HCT116 (cell line): ENCODE measurements around the gene EEF2. TPM values are rescaled to one million over a fixed set of nuclear protein-coding genes. Genes with fewer than 3 reads are reported as not detected.

ENCODE experiments used
- ATAC-seq: fragments of 200-7000 bp; cut with Tn5 transposase; 2 replicates; pipeline ENCODE4 v1.9.1; 2020; ENCODE audit warnings: mild to moderate bottlenecking, moderate library complexity
- BruUV-seq: library from RNA; stranded (reverse); fragments of 400-500 nt; replicated peaks from 2 replicates; lab custom pipeline; 2021; lab: Mats Ljungman, UMichigan
- CTCF ChIA-PET: fragments of 300-600 bp; sonication (Branson Sonifier 250); formaldehyde crosslinking; loops from one replicate; lab custom pipeline; 2021; ENCODE audit warnings: antibody characterized with exemption; lab: Charles Lee
- POLR2A ChIA-PET: fragments of 300-600, 350-600 bp; sonication (Branson Sonifier 250); formaldehyde crosslinking; loops from one replicate; lab custom pipeline; 2021; ENCODE audit warnings: antibody characterized with exemption; lab: Charles Lee
- RAD21 ChIA-PET, 2 experiments: fragments of 300-600 bp; sonication (Branson Sonifier 250); formaldehyde crosslinking; loops; one replicate each; lab custom pipeline; 2023; ENCODE audit warnings: low total read pairs in 2 of 2; ENCODE audit not compliant: uncharacterized antibody in 2 of 2, unreplicated experiment in 2 of 2, low non-redundant PET in 1 of 2; lab: Charles Lee
- DNase-seq: peaks from one replicate; pipeline ENCODE4 v3.0.0-alpha.2; 2010; ENCODE audit warnings: low read depth, low spot score
- H2AFZ ChIP-seq: fragments of 200-600 bp; shearing (Covaris generic), sonication (generic); 2 replicates; pipeline ENCODE4 v1.6.1; 2017; ENCODE audit warnings: low read depth, mixed run types, mixed read lengths, antibody characterized with exemption, low read length; ENCODE audit not compliant: poor library complexity, severe bottlenecking
- H3K27ac ChIP-seq: 2 replicates; pipeline ENCODE4 v1.5.1; 2012; ENCODE audit warnings: low read depth, low read length
- H3K27me3 ChIP-seq: fragments of 200-600 bp; sonication (generic); 2 replicates; pipeline ENCODE4 v1.6.1; 2016; ENCODE audit warnings: mixed run types, low read length, mixed read lengths; ENCODE audit not compliant: insufficient read depth
- H3K36me3 ChIP-seq, 2 experiments: fragments of 200-500 bp in 1 of 2; fragments of 200-600 bp in 1 of 2; sonication (Bioruptor generic) in 1 of 2; sonication (generic) in 1 of 2; 2 replicates each; pipeline versions ENCODE4 v1.5.1 to v1.6.1; 2014 to 2016; ENCODE audit warnings: low read length in 2 of 2, inconsistent platforms in 1 of 2, mixed read lengths in 1 of 2, mixed run types in 1 of 2; ENCODE audit not compliant: insufficient read depth in 2 of 2, control insufficient read depth in 1 of 2
- H3K4me1 ChIP-seq, 2 experiments: fragments of 200-600 bp in 1 of 2; sonication (generic) in 1 of 2; 2 replicates each; pipeline versions ENCODE4 v1.5.1 to v1.6.1; 2012 to 2017; ENCODE audit warnings: low read length in 2 of 2, inconsistent platforms in 1 of 2, mild to moderate bottlenecking in 1 of 2, mixed read lengths in 1 of 2, mixed run types in 1 of 2, moderate library complexity in 1 of 2; ENCODE audit not compliant: insufficient read depth in 2 of 2, control insufficient read depth in 1 of 2
- H3K4me2 ChIP-seq: fragments of 200-600 bp; sonication (generic); 2 replicates; pipeline ENCODE4 v1.6.1; 2017; ENCODE audit warnings: mixed run types, low read length, mixed read lengths
- H3K4me3 ChIP-seq, 2 experiments: fragments of 200-600 bp in 1 of 2; sonication (generic) in 1 of 2; replicated peaks in 1 of 2; 2 replicates each; pipeline ENCODE4 v1.5.1; 2011 to 2016; ENCODE audit warnings: low read length in 2 of 2, control low read depth in 1 of 2, low read depth in 1 of 2, mild to moderate bottlenecking in 1 of 2, mixed read lengths in 1 of 2, mixed run types in 1 of 2
- H3K79me2 ChIP-seq: fragments of 200-600 bp; sonication (generic); 2 replicates; pipeline ENCODE4 v1.6.1; 2017; ENCODE audit warnings: mild to moderate bottlenecking, mixed run types, low read length, moderate library complexity, mixed read lengths; ENCODE audit not compliant: insufficient read depth
- H3K9ac ChIP-seq: fragments of 200-600 bp; sonication (generic); 2 replicates; pipeline ENCODE4 v1.6.1; 2016; ENCODE audit warnings: low read length, mixed read lengths
- H3K9me2 ChIP-seq: fragments of 200-600 bp; sonication (generic), shearing (Covaris generic); 2 replicates; pipeline ENCODE4 v1.6.1; 2017; ENCODE audit warnings: mixed run types, mild to moderate bottlenecking, moderate library complexity; ENCODE audit not compliant: insufficient read depth
- H3K9me3 ChIP-seq, 2 experiments: fragments of 200-500 bp in 1 of 2; fragments of 200-600 bp in 1 of 2; sonication (Bioruptor generic) in 1 of 2; sonication (generic) in 1 of 2; 2 replicates each; pipeline ENCODE4 v1.6.1; 2014 to 2017; ENCODE audit warnings: low read length in 2 of 2, mixed read lengths in 2 of 2, inconsistent platforms in 1 of 2, low read depth in 1 of 2, mild to moderate bottlenecking in 1 of 2, mixed run types in 1 of 2, moderate library complexity in 1 of 2; ENCODE audit not compliant: control insufficient read depth in 1 of 2, insufficient read depth in 1 of 2
- H4K20me1 ChIP-seq: fragments of 200-600 bp; sonication (generic), shearing (Covaris generic); 2 replicates; pipeline ENCODE4 v1.6.1; 2017; ENCODE audit warnings: mixed run types, mild to moderate bottlenecking, moderate library complexity; ENCODE audit not compliant: insufficient read depth
- CEBPB ChIP-seq: IDR thresholded peaks from 2 replicates; pipeline ENCODE4 v1.6.1; 2012; ENCODE audit warnings: low read depth
- EGR1 ChIP-seq: IDR thresholded peaks from 2 replicates; pipeline ENCODE4 v1.6.1; 2012; ENCODE audit warnings: low read depth
- ELF1 ChIP-seq: IDR thresholded peaks from 2 replicates; pipeline ENCODE4 v1.6.1; 2012; ENCODE audit warnings: low read depth, borderline replicate concordance
- EZH2 ChIP-seq: fragments of 200-600 bp; sonication (generic); IDR thresholded peaks from 2 replicates; pipeline ENCODE4 v1.6.1; 2017; ENCODE audit warnings: antibody characterized with exemption, mixed run types
- EZH2phosphoT487 ChIP-seq: fragments of 200-600 bp; IDR thresholded peaks from 2 replicates; pipeline ENCODE4 v1.6.1; 2018; ENCODE audit warnings: antibody characterized with exemption, borderline replicate concordance
- FOSL1 ChIP-seq: IDR thresholded peaks from 2 replicates; pipeline ENCODE4 v1.6.1; 2012; ENCODE audit warnings: low read depth
- JUND ChIP-seq: IDR thresholded peaks from 2 replicates; pipeline ENCODE4 v1.6.1; 2012
- POLR2A ChIP-seq: IDR thresholded peaks from 2 replicates; pipeline ENCODE4 v1.7.0; 2011; ENCODE audit warnings: borderline replicate concordance; ENCODE audit not compliant: insufficient read depth, insufficient read length; ENCODE audit errors: extremely low read depth
- POLR2AphosphoS5 ChIP-seq: IDR thresholded peaks from 2 replicates; pipeline ENCODE4 v1.6.1; 2011; ENCODE audit warnings: mild to moderate bottlenecking, low read depth, low read length, moderate library complexity
- RAD21 ChIP-seq: IDR thresholded peaks from 2 replicates; pipeline ENCODE4 v1.6.1; 2012; ENCODE audit warnings: low read depth, mild to moderate bottlenecking
- YY1 ChIP-seq: IDR thresholded peaks from 2 replicates; pipeline ENCODE4 v1.6.1; 2011; ENCODE audit warnings: low read length, low read depth, moderate library complexity, mild to moderate bottlenecking; ENCODE audit not compliant: insufficient replicate concordance; ENCODE audit errors: extremely low read depth
- ZFX ChIP-seq: fragments of 450-650 bp; IDR thresholded peaks from 2 replicates; pipeline ENCODE4 v1.6.1; 2017
- intact Hi-C: fragments of 100-400 bp; cut with micrococcal nuclease; formaldehyde crosslinking; loops from 2 replicates; pipeline ENCODE4 v1.10.0; 2022
- total RNA-seq: library from RNA; stranded (reverse); gene quantifications from one replicate; pipeline ENCODE4 v1.2.1, GENCODE V29; 2021; ENCODE audit not compliant: unreplicated experiment
- TF ChIP-seq, protein P1 (sequence below): IDR thresholded peaks from 2 replicates; pipeline ENCODE4 v1.6.1; 2011; ENCODE audit warnings: mild to moderate bottlenecking, low read length, moderate library complexity; ENCODE audit not compliant: insufficient replicate concordance; ENCODE audit errors: extremely low read depth
- TF ChIP-seq, protein P2 (sequence below): IDR thresholded peaks from 2 replicates; pipeline ENCODE4 v1.6.1; 2012
- TF ChIP-seq, protein P3 (sequence below), 3 experiments: fragments of 200-600 bp in 1 of 3; sonication (generic) in 1 of 3; IDR thresholded peaks in 2 of 3; conservative IDR thresholded peaks in 1 of 3; 2 replicates each; pipeline ENCODE4 v1.5.1; 2012 to 2017; ENCODE audit warnings: low read depth in 2 of 3, low read length in 2 of 3, antibody characterized with exemption in 1 of 3, borderline replicate concordance in 1 of 3, control low read depth in 1 of 3, mild to moderate bottlenecking in 1 of 3, mixed read lengths in 1 of 3, mixed run types in 1 of 3, moderate library complexity in 1 of 3; ENCODE audit not compliant: insufficient read depth in 1 of 3

The EEF2 gene
- total RNA-seq, 1 experiment from 2014 or later: 3,796 TPM

DNA sequence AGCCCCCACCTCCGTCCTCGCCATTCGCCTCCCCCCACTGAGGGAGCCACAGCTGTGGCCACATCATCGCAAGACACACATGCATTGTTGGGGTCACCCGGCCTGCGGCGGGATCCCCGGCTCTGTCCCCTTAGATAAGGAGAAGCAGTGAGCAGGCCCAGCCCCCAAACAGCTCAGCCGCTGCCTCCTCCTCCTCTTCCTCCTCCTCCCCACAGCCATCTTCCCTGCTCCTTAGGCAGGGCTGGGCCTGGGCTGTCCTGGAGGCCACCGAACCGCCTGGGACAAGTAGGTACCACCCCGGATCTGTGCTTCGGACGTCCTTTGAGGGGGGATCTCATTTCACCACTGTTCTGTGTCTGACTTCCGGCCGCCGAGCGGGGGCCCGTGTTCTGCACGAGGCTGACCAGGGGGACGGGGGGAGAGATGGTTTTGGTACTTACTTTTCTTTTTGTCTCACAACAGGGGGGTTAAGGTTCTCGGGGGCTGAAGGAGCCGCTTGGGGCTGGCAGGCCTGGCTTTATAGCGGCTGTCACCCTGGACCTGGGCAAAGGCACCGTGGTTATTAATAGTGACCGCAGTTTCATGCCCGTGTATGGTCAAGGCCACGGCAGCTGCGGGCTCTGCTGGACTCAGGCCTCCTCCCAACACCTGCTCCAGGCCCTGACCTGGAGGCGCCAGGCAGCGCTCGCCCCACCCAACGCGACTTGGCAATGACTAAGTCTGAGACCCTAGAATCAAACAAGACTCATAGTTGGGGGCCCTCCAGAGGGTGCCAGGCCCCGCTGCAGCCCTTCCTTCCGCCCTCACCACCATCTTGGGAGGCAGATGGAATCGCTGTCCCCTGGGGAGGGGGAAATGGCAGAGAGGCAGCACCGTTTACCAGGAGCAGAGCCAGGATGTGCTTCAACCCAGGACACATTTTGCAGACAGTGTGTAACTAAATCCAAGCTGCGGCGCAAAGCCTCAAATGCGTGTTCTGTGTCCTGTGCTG is 34.1 kb downstream of the EEF2 start:
- RAD21 ChIA-PET: no interaction called here
- no peak overlapping the region for H2AFZ ChIP-seq
- no peak overlapping the region for H3K4me2 ChIP-seq
- no peak overlapping the region for H3K4me3 ChIP-seq
- intact Hi-C loops: no loop called here
- no peaks in the 10 kb centered on the region for H3K9me2 ChIP-seq
- H4K20me1 ChIP-seq: no peaks in the 10 kb centered on the region
- H3K4me1 ChIP-seq: peaks cover 2 to 13% of the 10 kb centered on the region in 2 experiments; a peak in 1 of 4 replicates
- no peak for ATAC-seq
- CTCF ChIA-PET: no interaction called here
- POLR2A ChIA-PET: no interaction called here
- H3K27me3 ChIP-seq: no peaks in the 10 kb centered on the region
- no peaks in the 10 kb centered on the region for H3K9me3 ChIP-seq
- no TSS peak for BruUV-seq
- H3K79me2 ChIP-seq: no peaks in the 10 kb centered on the region
- DNase-seq: no peak
- no peak overlapping the region for H3K27ac ChIP-seq
- TF ChIP-seq, protein P1, sequence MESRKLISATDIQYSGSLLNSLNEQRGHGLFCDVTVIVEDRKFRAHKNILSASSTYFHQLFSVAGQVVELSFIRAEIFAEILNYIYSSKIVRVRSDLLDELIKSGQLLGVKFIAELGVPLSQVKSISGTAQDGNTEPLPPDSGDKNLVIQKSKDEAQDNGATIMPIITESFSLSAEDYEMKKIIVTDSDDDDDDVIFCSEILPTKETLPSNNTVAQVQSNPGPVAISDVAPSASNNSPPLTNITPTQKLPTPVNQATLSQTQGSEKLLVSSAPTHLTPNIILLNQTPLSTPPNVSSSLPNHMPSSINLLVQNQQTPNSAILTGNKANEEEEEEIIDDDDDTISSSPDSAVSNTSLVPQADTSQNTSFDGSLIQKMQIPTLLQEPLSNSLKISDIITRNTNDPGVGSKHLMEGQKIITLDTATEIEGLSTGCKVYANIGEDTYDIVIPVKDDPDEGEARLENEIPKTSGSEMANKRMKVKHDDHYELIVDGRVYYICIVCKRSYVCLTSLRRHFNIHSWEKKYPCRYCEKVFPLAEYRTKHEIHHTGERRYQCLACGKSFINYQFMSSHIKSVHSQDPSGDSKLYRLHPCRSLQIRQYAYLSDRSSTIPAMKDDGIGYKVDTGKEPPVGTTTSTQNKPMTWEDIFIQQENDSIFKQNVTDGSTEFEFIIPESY: no peak
- TF ChIP-seq FOSL1: no peak
- no peak for TF ChIP-seq POLR2AphosphoS5
- no peak for TF ChIP-seq JUND
- TF ChIP-seq YY1: no peak
- no peak for TF ChIP-seq ELF1
- no peak for TF ChIP-seq ZFX
- TF ChIP-seq, protein P2, sequence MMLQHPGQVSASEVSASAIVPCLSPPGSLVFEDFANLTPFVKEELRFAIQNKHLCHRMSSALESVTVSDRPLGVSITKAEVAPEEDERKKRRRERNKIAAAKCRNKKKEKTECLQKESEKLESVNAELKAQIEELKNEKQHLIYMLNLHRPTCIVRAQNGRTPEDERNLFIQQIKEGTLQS: no peak
- no peak for TF ChIP-seq EZH2
- TF ChIP-seq RAD21: no peak
- TF ChIP-seq CEBPB: no peak
- TF ChIP-seq, protein P3, sequence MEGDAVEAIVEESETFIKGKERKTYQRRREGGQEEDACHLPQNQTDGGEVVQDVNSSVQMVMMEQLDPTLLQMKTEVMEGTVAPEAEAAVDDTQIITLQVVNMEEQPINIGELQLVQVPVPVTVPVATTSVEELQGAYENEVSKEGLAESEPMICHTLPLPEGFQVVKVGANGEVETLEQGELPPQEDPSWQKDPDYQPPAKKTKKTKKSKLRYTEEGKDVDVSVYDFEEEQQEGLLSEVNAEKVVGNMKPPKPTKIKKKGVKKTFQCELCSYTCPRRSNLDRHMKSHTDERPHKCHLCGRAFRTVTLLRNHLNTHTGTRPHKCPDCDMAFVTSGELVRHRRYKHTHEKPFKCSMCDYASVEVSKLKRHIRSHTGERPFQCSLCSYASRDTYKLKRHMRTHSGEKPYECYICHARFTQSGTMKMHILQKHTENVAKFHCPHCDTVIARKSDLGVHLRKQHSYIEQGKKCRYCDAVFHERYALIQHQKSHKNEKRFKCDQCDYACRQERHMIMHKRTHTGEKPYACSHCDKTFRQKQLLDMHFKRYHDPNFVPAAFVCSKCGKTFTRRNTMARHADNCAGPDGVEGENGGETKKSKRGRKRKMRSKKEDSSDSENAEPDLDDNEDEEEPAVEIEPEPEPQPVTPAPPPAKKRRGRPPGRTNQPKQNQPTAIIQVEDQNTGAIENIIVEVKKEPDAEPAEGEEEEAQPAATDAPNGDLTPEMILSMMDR (IDR thresholded peaks at IDR 0.05 in 2 of 3, conservative IDR thresholded peaks at IDR 0.05 in 1 of 3; ENCODE audit: borderline replicate concordance in 1 of 3, insufficient read depth in 1 of 3, low read depth in 2 of 3, low read length in 2 of 3): no peak
- no peak for TF ChIP-seq POLR2A
- TF ChIP-seq EGR1: no peak
- no peak for TF ChIP-seq EZH2phosphoT487
- H3K36me3 ChIP-seq: no peaks in the 10 kb centered on the region
- H3K9ac ChIP-seq: no peak overlapping the region
